NCI-H446 treated with DMSO at 0.1 percent for 48 hours (cell line): ENCODE measurements around the gene RRM2.

ENCODE experiments used
- DNase-seq: peaks from one replicate; lab custom pipeline; 2025; lab: John Stamatoyannopoulos, UW

The RRM2 gene

DNA sequence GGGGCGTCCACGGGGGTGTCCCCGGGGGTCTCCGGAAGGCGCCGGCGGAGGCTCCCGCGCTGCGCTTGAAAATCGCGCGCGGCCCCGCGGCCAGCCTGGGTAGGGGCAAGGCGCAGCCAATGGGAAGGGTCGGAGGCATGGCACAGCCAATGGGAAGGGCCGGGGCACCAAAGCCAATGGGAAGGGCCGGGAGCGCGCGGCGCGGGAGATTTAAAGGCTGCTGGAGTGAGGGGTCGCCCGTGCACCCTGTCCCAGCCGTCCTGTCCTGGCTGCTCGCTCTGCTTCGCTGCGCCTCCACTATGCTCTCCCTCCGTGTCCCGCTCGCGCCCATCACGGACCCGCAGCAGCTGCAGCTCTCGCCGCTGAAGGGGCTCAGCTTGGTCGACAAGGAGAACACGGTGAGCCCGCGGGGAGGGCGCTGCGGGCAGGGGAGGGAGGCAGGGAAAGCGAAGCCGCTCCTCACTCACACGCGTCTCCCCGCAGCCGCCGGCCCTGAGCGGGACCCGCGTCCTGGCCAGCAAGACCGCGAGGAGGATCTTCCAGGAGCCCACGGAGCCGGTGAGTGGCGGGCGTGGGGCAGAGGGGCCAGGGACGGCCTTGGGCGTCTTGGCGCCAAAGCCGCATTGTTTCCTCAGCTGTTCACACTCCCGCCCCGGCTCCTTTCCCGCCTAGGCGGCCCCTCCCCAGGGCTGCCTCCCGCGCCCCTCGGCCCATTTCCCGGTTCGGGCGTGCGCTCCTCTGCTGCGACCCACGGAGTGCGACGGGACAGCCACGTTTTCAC lies at the start of gene RRM2:
Gene RRM2, plus strand, starts transcription at position 240 of the 781 bp plus-strand sequence. Its CDS starts 60 bp downstream, at position 300.
- DNase-seq = peak; percentile 90

DNA sequence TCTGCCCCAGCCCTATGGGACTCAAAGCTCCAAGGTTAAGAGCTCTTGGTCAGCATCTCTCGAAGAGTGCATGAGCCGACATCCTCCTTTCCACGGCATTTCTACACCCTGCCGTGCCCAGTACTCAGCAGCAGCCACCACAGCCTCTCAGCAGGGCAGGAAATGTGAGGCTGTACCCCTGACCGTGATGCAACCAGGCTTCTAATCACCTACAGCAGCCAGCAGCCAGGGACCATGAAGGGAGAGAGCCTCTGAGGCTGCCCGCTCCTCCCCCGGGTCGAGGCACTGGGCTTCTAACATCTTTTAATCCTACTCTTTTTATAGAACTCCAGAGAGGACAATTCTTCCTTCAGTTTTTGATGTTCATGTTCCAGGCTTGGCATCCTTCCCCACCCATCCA lies 48.8 kb upstream of the RRM2 start:
- no peak for DNase-seq

DNA sequence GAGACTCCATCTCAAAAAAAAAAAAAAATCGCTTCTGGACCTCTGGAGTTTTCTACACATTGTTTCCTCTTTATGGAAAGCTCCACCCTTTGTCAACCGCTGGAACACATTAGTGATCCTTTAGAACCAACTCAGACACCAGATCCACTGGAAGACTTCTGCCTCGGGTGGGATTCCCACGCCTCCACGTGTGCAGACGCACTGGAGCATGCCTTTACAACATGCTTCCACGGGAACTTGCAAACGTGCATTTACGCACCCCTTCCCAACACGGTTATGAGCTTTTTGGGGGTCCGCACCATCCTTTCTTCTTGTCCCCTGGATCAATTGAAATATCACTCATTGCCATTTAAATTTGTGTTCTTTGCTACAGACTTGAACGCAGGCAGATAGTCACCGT lies 47.4 kb upstream of the RRM2 start:
- DNase-seq = no peak

DNA sequence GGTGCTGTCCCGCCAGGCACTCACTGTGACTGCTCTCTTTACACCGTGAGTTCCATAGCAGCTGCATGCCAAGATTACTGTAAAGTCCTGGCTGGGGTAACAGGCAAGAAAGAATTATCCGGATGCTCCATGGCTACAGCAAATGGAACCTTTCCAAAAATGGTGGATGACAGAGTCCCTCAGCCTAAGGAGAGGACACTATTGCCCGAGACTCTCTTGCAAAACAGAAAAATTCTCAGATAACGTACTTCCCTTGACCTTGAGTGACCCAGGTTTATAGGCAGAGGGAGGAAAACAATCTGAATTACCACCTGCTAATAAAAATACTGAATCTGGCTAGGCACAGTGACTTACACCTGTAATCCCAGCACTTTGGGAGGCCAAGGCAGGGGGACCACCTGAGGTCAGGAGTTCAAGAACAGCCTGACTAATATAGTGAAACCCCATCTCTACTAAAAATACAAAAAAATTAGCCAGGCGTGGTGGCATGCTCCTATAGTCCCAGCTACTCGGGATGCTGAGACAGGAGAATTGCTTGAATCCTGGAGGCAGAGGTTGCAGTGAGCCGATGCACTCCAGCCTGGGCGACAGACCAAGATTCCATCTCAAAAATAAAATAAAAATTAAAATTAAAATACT lies 46.8 kb upstream of the RRM2 start:
- DNase-seq = no peak

DNA sequence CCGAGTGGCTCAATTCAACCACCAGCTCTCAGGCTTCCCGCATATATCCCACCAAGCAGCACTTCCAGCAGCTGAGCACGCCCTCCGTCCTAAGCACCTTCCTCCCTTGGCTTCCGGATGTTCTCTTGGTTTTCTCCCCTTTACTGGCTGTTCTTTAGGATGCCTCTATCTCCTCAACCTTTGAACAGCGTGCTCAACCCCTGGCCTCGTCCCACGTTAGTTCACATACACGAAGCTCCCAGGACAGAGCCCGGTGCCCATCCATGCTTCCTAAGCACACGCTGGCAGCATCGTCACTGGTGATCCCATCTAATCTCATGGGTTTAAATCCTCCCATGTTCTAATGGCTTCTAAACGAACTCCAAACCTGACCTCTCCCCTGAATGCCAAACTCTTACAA lies 46.0 kb upstream of the RRM2 start:
- DNase-seq = no peak

DNA sequence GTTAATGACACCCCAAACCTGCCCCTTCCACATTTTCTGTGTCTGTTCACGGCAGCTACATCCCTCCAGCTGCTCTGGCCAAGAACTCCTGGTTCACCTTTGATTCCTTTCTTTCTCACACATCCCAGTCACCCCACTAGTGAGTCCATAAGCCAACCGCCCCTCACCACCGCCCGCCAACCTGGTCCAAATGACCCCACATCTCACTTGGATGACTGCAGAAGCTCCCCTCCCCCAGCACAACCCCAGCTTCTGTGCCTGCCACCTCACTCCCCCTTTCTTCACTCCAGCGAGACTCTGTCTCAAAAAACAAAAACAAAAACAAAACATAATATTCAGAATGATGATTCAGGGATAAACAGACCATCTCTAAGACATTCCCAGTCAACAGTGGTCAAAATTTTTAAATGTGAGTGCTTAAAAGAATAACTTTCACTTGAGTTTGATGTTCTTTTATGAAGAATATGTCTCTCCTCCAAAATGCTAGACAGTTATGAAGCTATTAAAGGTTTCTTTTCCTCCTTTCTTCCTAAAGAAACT lies 45.5 kb upstream of the RRM2 start:
- no peak for DNase-seq

DNA sequence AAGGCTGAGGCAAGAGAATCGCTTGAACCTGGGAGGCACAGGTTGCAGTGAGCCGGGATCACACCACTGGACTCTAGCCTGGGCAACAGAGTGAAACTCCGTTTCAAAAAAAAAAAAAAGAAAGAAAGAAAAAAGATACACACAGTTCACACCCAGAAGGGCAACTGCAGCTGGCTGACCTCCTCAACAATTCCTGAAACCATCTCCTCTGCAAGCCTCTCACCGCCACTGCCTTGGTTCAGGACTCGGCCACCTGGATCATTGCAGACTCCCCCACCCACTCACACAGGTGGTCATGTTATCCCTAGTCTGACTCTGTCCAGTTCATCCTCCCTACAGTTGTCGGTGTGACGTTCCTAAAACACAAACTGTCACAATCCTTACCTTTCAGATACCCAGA lies 44.5 kb upstream of the RRM2 start:
- no peak for DNase-seq

DNA sequence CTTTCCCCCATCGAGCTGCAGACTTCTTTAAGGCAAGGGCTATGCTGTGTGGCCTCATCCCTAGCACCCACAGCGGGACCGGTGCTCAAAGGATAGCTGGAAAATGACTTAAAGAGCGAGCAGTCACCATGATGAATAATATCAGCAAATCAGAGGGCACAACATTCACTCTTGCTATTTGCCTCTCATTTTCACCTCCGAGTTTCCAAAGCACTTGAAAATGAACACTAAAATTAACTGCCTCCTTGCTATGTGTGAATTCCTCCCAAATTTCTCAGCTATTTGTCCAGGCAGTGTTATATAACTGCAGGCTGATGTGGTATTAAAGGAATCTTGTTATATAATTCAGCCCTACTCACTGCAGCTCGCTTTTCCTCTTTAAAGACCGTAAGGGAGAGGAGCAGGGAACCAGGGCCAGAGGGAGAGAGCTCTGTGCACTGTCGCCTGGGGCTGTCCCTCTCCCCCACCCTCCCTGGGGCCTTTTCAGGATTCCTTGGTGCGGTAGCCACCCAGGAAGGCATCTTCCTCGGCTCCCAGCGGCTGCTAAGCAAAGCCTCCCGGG lies 43.8 kb upstream of the RRM2 start:
- no peak for DNase-seq

DNA sequence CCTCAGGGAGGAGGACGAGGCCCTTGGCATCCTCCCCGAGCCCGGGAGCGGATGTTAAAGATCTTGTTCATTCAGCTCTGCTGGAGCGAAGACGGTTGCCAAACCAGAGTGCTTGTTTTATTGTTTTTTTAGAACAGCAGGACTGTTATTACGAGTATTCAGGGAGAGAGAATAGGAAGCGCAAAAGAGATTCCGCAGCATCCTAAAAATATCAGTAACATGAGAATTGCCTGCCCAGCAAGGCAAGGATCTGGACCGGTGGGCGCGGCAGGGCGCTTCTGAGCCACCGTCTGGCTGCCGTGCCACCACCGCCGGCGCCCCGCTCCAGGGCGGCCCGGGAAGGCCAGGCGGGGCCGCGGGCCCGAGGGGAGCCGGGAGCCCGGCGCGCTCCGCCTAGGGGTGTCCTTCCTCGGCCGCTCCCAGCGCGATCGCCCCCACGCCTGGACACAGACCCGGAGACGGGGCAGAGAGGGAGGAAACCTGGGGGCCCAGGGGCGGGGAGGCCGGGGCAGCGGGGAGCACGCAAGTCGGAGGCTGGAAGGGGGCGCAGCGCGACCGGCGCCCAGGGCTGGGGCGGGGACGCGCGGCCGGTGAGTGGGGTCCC lies 43.2 kb upstream of the RRM2 start:
- DNase-seq = no peak

DNA sequence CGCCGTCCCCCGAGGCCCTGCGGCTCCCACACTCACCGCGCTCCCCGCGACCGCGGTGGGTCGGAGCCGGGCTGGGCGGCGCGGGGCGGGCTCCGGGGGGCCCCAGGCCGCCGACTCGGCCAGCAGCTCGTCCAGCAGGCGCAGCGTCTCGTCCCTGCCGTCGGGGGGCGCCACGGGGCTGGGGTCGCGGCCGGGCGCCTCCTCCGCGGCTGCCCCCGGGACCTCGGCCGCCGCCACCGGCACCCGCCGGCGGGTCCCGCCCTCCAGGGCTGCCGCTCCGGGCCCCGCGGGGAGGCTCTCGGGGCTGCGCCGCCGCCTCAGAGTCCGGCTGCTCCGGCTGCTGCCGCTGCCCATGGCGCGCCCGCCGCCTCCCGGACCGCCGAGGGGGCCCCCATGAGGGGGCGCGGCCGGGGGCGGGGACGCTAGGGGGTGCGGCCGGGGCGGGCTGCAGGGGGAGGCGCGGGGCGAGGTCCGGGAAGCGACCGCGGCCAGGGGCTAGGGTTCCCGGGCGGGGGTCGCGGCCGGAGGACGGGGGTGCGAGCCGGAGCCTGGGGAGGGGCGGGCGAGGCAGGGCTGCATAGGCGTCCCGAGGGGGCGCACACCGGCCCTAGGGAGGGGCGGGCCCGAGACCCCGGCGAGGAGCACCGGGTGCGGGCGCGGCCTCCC lies 42.5 kb upstream of the RRM2 start, which contains the start of gene CYS1:
Gene CYS1, minus strand, starts transcription at position 542 of the 666 bp plus-strand sequence. Its CDS starts 188 bp downstream, at position 354.
- no peak for DNase-seq

DNA sequence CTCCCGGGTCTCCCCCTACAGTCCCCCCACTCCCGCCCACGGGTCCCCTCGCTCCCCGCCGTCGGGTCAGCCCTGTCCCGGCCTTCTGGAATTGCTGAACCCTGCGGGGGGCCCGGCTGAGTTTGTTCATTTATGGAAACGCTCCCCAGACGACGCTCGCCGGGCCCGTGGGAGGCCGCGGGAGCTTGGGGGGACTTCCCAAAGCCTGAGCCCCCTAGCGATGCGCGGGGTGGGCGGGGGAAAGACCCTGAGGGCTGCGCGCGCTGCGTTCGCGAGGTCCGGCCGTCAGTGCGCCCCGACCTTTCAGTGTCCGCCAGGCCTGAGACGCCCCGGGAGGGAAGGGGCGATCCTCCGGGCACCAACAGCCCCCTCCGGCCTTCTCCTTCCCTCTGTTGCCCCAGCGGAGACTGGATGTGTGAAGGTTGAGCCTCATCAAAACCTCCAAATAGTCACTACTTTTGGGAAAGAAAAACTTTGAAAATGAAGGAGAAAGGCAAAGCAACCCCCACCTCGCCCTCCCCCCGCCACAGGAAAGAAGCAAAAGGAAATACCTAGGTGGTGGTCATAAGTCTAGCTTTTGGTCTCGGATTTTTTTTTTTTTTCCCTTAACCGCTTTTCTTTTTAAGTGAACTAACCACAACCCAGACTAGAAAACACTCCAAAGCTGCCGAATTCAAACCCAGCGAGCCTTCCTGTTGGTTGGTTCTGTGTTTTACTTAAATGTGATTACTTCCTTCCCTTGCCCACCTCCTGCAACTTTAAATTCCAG lies 41.8 kb upstream of the RRM2 start:
- no peak for DNase-seq

DNA sequence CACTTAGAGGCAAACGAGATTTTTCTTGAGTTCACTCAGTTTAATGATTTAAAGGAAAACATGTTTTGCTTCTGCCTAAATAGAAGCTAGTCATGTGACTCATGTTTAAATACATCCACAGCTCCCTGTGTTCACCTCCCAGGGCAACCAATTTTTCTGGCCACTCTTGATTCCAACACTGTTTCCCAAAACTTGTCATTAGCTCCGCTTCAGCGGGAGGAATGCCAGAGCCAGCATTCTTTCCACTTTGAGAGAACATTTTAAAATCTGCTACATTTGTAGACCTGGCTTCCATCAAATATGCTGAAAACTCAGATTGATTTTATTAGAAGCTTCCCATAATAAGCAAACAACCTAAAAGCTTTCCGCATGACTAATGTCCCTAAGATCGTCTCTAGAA lies 39.5 kb upstream of the RRM2 start:
- no peak for DNase-seq

DNA sequence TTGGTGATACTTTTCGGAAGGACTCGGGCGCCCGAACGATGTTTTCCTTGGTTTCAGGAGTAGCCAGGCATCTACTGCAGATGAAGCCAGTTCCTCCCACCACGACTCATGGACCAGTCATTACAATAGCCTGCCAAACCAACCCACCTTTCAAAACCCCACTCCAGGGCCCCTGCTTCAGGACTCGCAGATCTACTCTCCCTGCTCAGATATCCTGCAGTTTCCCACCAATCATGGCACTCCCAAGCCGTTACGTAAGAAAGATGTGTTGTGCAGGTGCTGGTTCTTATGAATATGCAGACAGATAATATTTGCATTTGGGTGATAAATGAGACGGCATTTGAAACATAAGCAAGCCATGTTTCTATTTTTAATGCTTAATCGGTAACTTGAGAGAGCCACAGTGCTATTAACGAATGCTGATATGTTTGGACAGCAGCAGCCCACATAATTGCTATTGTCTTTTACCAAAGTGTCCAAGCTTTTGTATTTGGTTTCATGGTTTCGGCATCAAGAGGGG lies 38.8 kb upstream of the RRM2 start:
- no peak for DNase-seq

DNA sequence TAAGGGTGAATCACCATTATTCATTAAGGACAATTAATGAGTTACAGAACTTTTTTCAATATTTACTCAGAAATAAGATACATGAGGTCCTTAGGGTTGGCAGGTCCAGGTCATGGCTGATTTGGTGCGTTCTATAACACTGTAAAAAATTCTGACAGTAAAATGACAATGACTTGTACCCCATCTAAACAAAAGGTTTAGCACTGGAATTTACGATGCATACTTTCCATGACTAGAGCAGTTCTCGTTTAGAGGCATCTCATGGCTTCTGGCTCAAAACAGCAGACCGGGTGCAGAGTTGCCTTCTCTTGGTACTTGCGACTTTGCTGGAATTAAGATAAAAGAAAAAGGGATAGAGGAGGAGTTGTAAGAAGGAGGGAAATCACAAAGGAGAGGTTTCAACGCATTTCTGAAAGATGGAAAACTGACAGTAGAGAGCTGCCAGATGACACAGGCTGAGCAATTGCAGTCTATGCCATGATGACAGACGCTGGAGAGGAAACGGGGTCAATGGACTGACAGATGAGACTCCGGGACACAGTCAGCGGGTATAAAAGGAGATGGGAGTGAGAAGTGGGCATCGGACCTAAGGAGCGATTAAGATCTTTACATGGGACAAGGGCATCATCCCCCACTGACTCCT lies 38.2 kb upstream of the RRM2 start:
- no peak for DNase-seq

DNA sequence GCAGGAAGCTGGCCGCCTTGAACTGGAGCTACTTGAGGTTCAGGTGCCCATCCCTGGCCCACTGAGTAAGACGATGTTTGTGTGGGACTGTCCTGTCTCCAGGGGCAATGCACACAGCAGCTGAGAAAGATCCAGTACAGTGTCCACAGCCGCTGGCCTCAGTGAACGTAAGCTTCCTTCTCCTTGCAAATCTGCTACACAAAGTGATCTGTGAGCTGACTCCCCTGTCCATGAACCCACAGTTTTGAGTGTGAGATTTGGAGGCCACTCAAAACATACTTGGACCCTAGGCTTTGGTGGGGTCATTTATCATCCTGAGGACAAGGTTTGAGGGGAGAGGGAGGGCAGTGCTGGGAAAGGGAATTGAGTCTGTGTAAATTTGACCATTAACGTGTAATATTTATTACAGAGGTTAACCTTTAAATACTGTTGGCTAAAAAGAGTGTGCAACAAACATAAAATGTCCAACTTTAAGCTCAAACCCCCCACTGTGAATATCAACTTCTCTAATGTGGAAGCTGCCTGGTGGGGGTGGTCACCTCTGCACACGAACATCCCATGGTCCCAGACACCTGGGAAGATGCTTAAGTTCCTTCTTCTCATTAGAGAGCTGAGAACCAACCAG lies 37.4 kb upstream of the RRM2 start:
- DNase-seq = no peak

DNA sequence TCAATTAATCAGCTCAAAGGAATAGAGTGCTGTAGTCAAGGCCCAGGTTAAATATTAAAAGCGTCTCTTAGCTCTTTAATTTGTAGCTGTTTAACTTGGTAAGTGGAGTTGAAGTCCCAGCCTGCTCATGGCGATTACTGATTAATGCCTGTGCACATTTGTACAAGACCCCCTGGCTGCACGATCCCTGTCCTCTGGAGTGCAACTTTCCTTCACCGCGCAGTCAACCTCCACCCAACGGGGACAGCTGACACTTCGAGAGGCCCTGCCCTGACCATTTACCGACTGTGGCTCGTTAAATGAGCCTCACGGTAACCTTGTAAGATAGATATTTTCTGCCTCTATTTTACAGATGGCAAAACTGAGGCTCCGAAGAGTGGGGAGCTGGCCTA lies 36.9 kb upstream of the RRM2 start:
- DNase-seq = no peak

DNA sequence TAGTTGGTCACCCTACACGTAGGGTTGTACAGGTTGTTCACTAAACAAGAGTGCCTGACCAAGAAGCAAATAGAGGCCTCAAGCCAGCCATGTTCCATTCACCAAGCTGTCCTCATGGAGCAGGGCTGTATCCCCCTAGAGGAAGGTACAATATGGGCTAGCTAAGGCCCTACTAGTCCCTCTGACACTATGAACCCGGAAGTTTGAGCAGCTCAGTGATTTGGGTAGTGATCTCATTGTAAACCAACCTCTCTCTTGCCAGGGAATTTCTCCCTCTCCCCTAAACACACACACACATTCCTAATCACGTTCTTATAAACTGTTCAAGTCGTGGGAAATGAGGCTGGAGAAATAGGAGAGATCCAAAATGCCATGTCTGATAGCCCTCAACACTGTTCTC lies 35.6 kb upstream of the RRM2 start:
- DNase-seq = no peak

DNA sequence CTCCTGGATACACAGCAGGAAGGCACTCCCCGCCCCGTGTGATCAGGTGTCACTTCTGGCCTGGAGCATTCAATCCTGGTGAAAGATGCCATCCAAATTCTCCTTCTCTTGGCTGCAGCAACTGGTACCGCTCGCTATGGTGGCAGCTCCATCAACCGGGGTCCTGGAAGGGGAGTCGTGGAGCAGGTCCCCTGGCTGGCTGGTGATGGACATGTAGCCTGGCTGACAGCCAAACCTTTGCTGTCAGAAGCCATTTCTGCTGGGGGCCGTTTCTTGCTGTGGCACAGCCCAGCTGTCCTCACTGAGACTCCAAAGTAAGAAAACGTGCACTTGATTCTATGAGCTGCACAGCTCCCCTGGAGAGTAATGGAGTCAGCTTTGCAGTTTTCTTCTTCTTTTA lies 35.2 kb upstream of the RRM2 start:
- DNase-seq = no peak

DNA sequence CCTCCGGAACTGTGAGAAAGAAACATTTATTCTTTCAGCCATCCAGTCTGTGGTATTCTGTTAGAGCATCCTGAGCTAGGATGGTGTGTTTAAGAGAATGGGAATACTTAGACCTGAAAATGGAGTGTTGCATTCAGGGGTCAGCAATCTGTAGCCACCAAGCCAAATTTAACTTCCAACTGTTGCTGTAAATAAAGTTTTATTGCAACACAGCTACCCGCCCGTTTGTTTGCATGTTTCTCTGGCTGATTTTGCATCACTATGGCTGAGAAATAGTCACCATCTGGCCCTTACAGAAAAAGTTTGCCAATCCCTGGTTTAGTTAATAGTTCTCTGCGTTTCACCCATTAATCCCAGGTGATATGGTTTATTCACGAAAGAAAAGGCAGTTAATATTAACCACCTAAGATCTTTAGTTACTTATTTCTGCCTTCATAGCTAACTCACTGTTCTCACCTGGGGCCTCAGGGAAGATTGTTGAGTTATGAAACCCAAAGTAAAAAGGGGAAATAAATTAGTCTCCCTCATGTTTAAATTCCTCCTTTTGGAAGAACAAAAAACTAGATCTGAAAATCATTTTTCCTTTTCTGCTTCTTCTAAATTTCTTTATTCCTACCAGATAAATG lies 32.9 kb upstream of the RRM2 start:
- DNase-seq = no peak
